ENCODE results near the gene NDEL1. TPM values are rescaled to one million over a fixed set of nuclear protein-coding genes. Genes with fewer than 3 reads are reported as not detected.

Gene NDEL1
- total RNA-seq, 1 experiment from 2014 or later, result 95.3 TPM

GRCh38 chr17:8494021-8494420, 58.3 kb downstream of the NDEL1 start:
- peaks cover under 1% of the 10 kb centered on the region for H3K4me1 Mint-ChIP-seq (ENCODE audit: insufficient read depth, unreplicated experiment)
- peaks cover 70% of the 10 kb centered on the region for H3K36me3 Mint-ChIP-seq (ENCODE audit: insufficient read depth, unreplicated experiment)
- no peak for TF ChIP-seq CTCF (IDR thresholded peaks at IDR 0.05; ENCODE audit: unreplicated experiment)
- CTCF ChIA-PET, result no interaction called here
- H3K4me3 Mint-ChIP-seq (ENCODE audit: unreplicated experiment), result no peak overlapping the region
- DNase-seq (ENCODE audit: unreplicated experiment), result no peak
- BruUV-seq (replicated peaks), result no TSS peak
- POLR2A ChIA-PET, result interaction anchor here (0.7 to 1.3 kb wide), 3 partner anchors 16 to 503 kb away, joined by 3 to 5 read pairs (median 4); no protein-coding TSS in a partner anchor
- intact Hi-C loops (cut with micrococcal nuclease), result no loop called here
- H3K27me3 Mint-ChIP-seq (ENCODE audit: insufficient read depth, unreplicated experiment), result no peaks in the 10 kb centered on the region
- no peaks in the 10 kb centered on the region for H3K9me3 Mint-ChIP-seq (ENCODE audit: unreplicated experiment)
- H3K27ac Mint-ChIP-seq (ENCODE audit: low read depth, unreplicated experiment), result peak overlapping the region; percentile 20

- no peak for DNase-seq (ENCODE audit: unreplicated experiment)
- Mint-ChIP-seq H3K9me3 (ENCODE audit: unreplicated experiment) (no peaks in the 10 kb centered on the region), H3K27me3 (ENCODE audit: insufficient read depth, unreplicated experiment) (no peaks in the 10 kb centered on the region), H3K4me1 (ENCODE audit: insufficient read depth, unreplicated experiment) (no peaks in the 10 kb centered on the region), H3K4me3 (ENCODE audit: unreplicated experiment) (no peak overlapping the region), H3K36me3 (ENCODE audit: insufficient read depth, unreplicated experiment) (peaks cover 70% of the 10 kb centered on the region), H3K27ac (ENCODE audit: low read depth, unreplicated experiment) (peak overlapping the region; percentile 20)
- ChIA-PET CTCF (interaction anchor here (0.6 kb wide), 1 partner anchor 15 kb away, joined by 4 read pairs; no protein-coding TSS in a partner anchor), POLR2A (interaction anchor here (1.2 kb wide), 1 partner anchor 12 kb away, joined by 3 read pairs; no protein-coding TSS in a partner anchor)
- intact Hi-C loops (cut with micrococcal nuclease), result no loop called here
- no peak for TF ChIP-seq CTCF (IDR thresholded peaks at IDR 0.05; ENCODE audit: unreplicated experiment)
- BruUV-seq (replicated peaks), result no TSS peak
Observed at GRCh38 chr17:8494506-8495111, 58.9 kb downstream of the NDEL1 start.

- no peaks in the 10 kb centered on the region for H3K9me3 Mint-ChIP-seq (ENCODE audit: unreplicated experiment)
- no peaks in the 10 kb centered on the region for H3K4me1 Mint-ChIP-seq (ENCODE audit: insufficient read depth, unreplicated experiment)
- intact Hi-C loops (cut with micrococcal nuclease), result no loop called here
- no peak for TF ChIP-seq CTCF (IDR thresholded peaks at IDR 0.05; ENCODE audit: unreplicated experiment)
- no peak overlapping the region for H3K27ac Mint-ChIP-seq (ENCODE audit: low read depth, unreplicated experiment)
- peaks cover 67% of the 10 kb centered on the region for H3K36me3 Mint-ChIP-seq (ENCODE audit: insufficient read depth, unreplicated experiment)
- no peak overlapping the region for H3K4me3 Mint-ChIP-seq (ENCODE audit: unreplicated experiment)
- POLR2A ChIA-PET, result no interaction called here
- no peaks in the 10 kb centered on the region for H3K27me3 Mint-ChIP-seq (ENCODE audit: insufficient read depth, unreplicated experiment)
- no peak for DNase-seq (ENCODE audit: unreplicated experiment)
- CTCF ChIA-PET, result interaction anchor here (0.7 to 1.1 kb wide), 2 partner anchors 86 to 228 kb away, joined by 3 to 5 read pairs; no protein-coding TSS in a partner anchor
- no TSS peak for BruUV-seq (replicated peaks)
Observed at GRCh38 chr17:8496081-8496480, 60.4 kb downstream of the NDEL1 start.

- H3K36me3 Mint-ChIP-seq (ENCODE audit: insufficient read depth, unreplicated experiment), result peaks cover 48% of the 10 kb centered on the region
- no peak for DNase-seq (ENCODE audit: unreplicated experiment)
Observed at GRCh38 chr17:8499171-8499570, 63.5 kb downstream of the NDEL1 start.

More at GRCh38 chr17:8499171-8499570, 63.5 kb downstream of the NDEL1 start:
- no peaks in the 10 kb centered on the region for H3K4me1 Mint-ChIP-seq (ENCODE audit: insufficient read depth, unreplicated experiment)
- no peak overlapping the region for H3K4me3 Mint-ChIP-seq (ENCODE audit: unreplicated experiment)
- BruUV-seq (replicated peaks), result no TSS peak
- no peak for TF ChIP-seq CTCF (IDR thresholded peaks at IDR 0.05; ENCODE audit: unreplicated experiment)
- H3K9me3 Mint-ChIP-seq (ENCODE audit: unreplicated experiment), result no peaks in the 10 kb centered on the region
- H3K27ac Mint-ChIP-seq (ENCODE audit: low read depth, unreplicated experiment), result no peak overlapping the region
- ChIA-PET POLR2A (no interaction called here), CTCF (interaction anchor here (0.6 to 0.7 kb wide), 3 partner anchors 80 to 247 kb away, joined by 3 read pairs; no protein-coding TSS in a partner anchor)
- no peaks in the 10 kb centered on the region for H3K27me3 Mint-ChIP-seq (ENCODE audit: insufficient read depth, unreplicated experiment)
- intact Hi-C loops (cut with micrococcal nuclease), result no loop called here
